ENCODE data around the gene USP46. TPM values are rescaled to one million over a fixed set of nuclear protein-coding genes. Genes with fewer than 3 reads are reported as not detected.

USP46 gene
- total and polyA plus RNA-seq, 2 experiments from 2014 or later, result 17.8 to 34.0 TPM

DNA sequence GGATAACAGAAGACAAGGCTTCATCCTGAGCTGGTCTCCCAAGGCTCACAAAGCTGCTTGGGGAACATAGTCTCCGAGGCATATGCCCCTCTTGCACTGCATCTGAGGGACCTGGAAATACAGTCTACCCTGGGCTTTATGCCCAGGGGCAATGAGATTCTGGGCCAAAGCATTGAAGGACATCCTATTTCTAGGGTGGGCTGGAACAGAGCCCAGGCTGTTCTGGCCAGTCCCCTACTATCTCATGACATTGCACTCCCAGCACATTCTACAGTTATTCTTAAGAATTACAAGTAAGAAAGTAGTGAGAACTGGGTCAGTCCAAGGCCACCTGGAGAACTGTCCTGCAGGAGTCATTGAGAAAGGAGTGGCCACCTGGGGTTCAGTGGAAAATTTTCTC, 107.6 kb downstream of the USP46 start:
- no peaks in the 10 kb centered on the region for H3K4me1 ChIP-seq (ENCODE audit: insufficient read depth)
- TF ChIP-seq EZH2 (IDR thresholded peaks at IDR 0.05; ENCODE audit: borderline replicate concordance), result no peak
- TF ChIP-seq, protein P1, sequence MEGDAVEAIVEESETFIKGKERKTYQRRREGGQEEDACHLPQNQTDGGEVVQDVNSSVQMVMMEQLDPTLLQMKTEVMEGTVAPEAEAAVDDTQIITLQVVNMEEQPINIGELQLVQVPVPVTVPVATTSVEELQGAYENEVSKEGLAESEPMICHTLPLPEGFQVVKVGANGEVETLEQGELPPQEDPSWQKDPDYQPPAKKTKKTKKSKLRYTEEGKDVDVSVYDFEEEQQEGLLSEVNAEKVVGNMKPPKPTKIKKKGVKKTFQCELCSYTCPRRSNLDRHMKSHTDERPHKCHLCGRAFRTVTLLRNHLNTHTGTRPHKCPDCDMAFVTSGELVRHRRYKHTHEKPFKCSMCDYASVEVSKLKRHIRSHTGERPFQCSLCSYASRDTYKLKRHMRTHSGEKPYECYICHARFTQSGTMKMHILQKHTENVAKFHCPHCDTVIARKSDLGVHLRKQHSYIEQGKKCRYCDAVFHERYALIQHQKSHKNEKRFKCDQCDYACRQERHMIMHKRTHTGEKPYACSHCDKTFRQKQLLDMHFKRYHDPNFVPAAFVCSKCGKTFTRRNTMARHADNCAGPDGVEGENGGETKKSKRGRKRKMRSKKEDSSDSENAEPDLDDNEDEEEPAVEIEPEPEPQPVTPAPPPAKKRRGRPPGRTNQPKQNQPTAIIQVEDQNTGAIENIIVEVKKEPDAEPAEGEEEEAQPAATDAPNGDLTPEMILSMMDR (IDR thresholded peaks at IDR 0.05; ENCODE audit: poor library complexity), result no peak
- TF ChIP-seq EZH2phosphoT487 (IDR thresholded peaks at IDR 0.05; ENCODE audit: low read depth, severe bottlenecking, unreplicated experiment), result no peak
- H3K27ac ChIP-seq, result no peak overlapping the region
- no peaks in the 10 kb centered on the region for H3K79me2 ChIP-seq
- no peak for DNase-seq (ENCODE audit: low spot score)
- H3K36me3 ChIP-seq (replicated peaks; ENCODE audit: insufficient read depth, low read depth), result no peaks in the 10 kb centered on the region
- WGBS (ENCODE audit: low lambda C conversion rate, missing lambda C conversion rate), result 100% methylated on average over 1 of the region's 1 CpG
- no peak overlapping the region for H2AFZ ChIP-seq
- no peaks in the 10 kb centered on the region for H4K20me1 ChIP-seq (ENCODE audit: insufficient read depth, poor library complexity, severe bottlenecking)
- no peaks in the 10 kb centered on the region for H3K9me2 ChIP-seq (replicated peaks; ENCODE audit: insufficient read depth)
- no peak overlapping the region for H3K4me3 ChIP-seq
- no peaks in the 10 kb centered on the region for H3K9me3 ChIP-seq (ENCODE audit: low read depth)
- no peaks in the 10 kb centered on the region for H3K27me3 ChIP-seq
- no peak overlapping the region for H3K4me2 ChIP-seq

DNA sequence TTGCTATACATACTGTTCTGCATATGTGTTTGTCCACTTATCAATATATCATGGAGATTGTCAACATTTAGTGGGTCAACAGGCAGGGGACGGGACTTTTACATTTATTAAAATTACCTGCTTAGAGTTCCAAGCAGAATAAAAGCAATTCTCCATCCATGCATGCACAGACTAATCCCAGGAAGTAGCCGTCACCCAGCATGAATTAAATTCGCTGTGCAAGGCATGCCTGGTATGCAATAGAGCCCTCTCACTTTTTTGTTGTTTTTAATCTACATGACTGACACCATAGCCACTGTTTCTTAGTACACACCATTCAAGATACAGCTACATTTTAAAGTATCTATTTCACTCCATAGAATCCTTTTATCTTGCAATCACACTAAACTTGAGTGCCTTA, 108.9 kb downstream of the USP46 start:
- TF ChIP-seq EZH2phosphoT487 (IDR thresholded peaks at IDR 0.05; ENCODE audit: low read depth, severe bottlenecking, unreplicated experiment) (no peak), EZH2 (IDR thresholded peaks at IDR 0.05; ENCODE audit: borderline replicate concordance) (no peak)
- TF ChIP-seq, protein P1 (IDR thresholded peaks at IDR 0.05; ENCODE audit: poor library complexity), result no peak
- no peak overlapping the region for H3K4me2 ChIP-seq
- 70% methylated on average over 3 of the region's 3 CpGs for WGBS (ENCODE audit: low lambda C conversion rate, missing lambda C conversion rate)
- H3K9me3 ChIP-seq (ENCODE audit: low read depth), result no peaks in the 10 kb centered on the region
- no peaks in the 10 kb centered on the region for H3K79me2 ChIP-seq
- no peaks in the 10 kb centered on the region for H3K27me3 ChIP-seq
- no peak overlapping the region for H2AFZ ChIP-seq
- peaks cover 3% of the 10 kb centered on the region for H3K4me1 ChIP-seq (ENCODE audit: insufficient read depth)
- no peak overlapping the region for H3K4me3 ChIP-seq
- H4K20me1 ChIP-seq (ENCODE audit: insufficient read depth, poor library complexity, severe bottlenecking), result no peaks in the 10 kb centered on the region
- no peak for DNase-seq (ENCODE audit: low spot score)
- no peaks in the 10 kb centered on the region for H3K9me2 ChIP-seq (replicated peaks; ENCODE audit: insufficient read depth)
- no peak overlapping the region for H3K27ac ChIP-seq
- H3K36me3 ChIP-seq (replicated peaks; ENCODE audit: insufficient read depth, low read depth), result no peaks in the 10 kb centered on the region

DNA sequence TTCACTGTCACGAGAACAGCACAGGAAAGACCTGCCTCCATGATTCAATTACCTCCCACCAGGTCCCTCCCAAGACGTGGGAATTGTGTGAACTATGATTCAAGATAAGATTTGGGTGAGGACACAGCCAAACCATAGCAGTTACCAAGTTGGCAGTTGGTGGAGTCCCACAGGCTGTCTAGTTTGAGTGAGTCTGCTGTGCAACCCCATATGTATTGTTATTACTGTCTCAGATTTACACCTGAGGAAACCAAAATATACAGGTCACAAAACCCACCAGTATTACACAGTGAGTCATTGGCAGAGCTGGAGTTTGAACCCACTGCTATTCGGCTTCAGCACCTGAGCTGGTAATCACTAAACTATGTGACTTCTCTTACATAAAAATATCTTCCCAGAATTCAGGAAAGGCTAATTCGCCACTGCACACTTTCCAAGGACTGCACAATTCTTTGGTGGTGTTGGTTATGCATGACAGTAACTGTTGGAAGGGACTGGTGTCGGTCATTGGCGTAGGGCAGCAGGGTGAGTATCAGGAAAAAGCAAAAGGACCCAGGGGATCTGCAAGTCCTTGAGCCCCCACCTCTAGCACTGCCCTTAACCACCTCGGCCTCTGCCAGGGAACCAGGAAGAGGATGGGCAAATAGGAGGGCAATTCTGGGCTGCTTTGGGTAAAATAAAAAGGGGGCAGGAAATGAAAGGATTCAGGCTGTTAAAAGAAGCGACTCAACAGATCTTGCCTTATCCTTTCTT, 110.1 kb downstream of the USP46 start:
- Histone ChIP-seq H3K79me2 (no peaks in the 10 kb centered on the region), H3K36me3 (replicated peaks; ENCODE audit: insufficient read depth, low read depth) (no peaks in the 10 kb centered on the region), H3K9me3 (ENCODE audit: low read depth) (no peaks in the 10 kb centered on the region), H3K4me3 (no peak overlapping the region), H3K4me1 (ENCODE audit: insufficient read depth) (peaks cover 3% of the 10 kb centered on the region), H3K9me2 (replicated peaks; ENCODE audit: insufficient read depth) (no peaks in the 10 kb centered on the region), H3K4me2 (no peak overlapping the region), H3K27ac (no peak overlapping the region), H2AFZ (no peak overlapping the region), H4K20me1 (ENCODE audit: insufficient read depth, poor library complexity, severe bottlenecking) (no peaks in the 10 kb centered on the region), H3K27me3 (no peaks in the 10 kb centered on the region)
- WGBS (ENCODE audit: low lambda C conversion rate, missing lambda C conversion rate), result 86% methylated on average over 8 of the region's 8 CpGs
- no peak for TF ChIP-seq EZH2phosphoT487 (IDR thresholded peaks at IDR 0.05; ENCODE audit: low read depth, severe bottlenecking, unreplicated experiment)
- no peak for TF ChIP-seq EZH2 (IDR thresholded peaks at IDR 0.05; ENCODE audit: borderline replicate concordance)
- TF ChIP-seq, protein P1 (IDR thresholded peaks at IDR 0.05; ENCODE audit: poor library complexity), result no peak
- DNase-seq (ENCODE audit: low spot score), result no peak

All from hepatocyte (in vitro differentiated cells).